Neural crest cell (in vitro differentiated cells): ENCODE measurements around the gene CDKN2A. TPM values are rescaled to one million over a fixed set of nuclear protein-coding genes. Genes with fewer than 3 reads are reported as not detected.

Experiments used
- DNase-seq: peaks from one replicate; pipeline ENCODE4 v3.0.0; 2021; ENCODE audit warnings: low read depth, mixed read lengths, low spot score
- H3K27ac Mint-ChIP-seq: one replicate; pipeline ENCODE4 v1.8.0; 2021; ENCODE audit warnings: mild to moderate bottlenecking, mixed read lengths; ENCODE audit not compliant: unreplicated experiment
- H3K27me3 Mint-ChIP-seq: 2 replicates; pipeline ENCODE4 v1.8.0; 2021; ENCODE audit warnings: low read depth, mild to moderate bottlenecking, mixed read lengths
- H3K36me3 Mint-ChIP-seq: 2 replicates; pipeline ENCODE4 v1.8.0; 2021; ENCODE audit warnings: low read depth, mild to moderate bottlenecking, mixed read lengths
- H3K4me1 Mint-ChIP-seq: 2 replicates; pipeline ENCODE4 v1.8.0; 2021; ENCODE audit warnings: mixed read lengths
- H3K4me3 Mint-ChIP-seq: one replicate; pipeline ENCODE4 v1.8.0; 2021; ENCODE audit warnings: mild to moderate bottlenecking, mixed read lengths
- H3K9me3 Mint-ChIP-seq: 2 replicates; pipeline ENCODE4 v1.8.0; 2021; ENCODE audit warnings: mixed read lengths
- CTCF ChIP-seq: fragments of 200-600 bp; sonication (generic); conservative IDR thresholded peaks from 2 replicates; pipeline ENCODE4 v1.5.0; 2021; ENCODE audit warnings: antibody characterized with exemption, mild to moderate bottlenecking
- total RNA-seq: library from RNA; stranded (reverse); gene quantifications from 2 replicates; pipeline ENCODE4 v1.2.1, GENCODE V29; 2021

CDKN2A gene
- total RNA-seq, 1 donor from 2014 or later = 0.68 TPM

- TF ChIP-seq CTCF = no peak
- no peak for DNase-seq
- no peaks in the 10 kb centered on the region for H3K4me1 Mint-ChIP-seq
- H3K27me3 Mint-ChIP-seq = no peaks in the 10 kb centered on the region
- peaks cover 12% of the 10 kb centered on the region for H3K36me3 Mint-ChIP-seq
- H3K27ac Mint-ChIP-seq = no peak overlapping the region
- H3K4me3 Mint-ChIP-seq = no peak overlapping the region
- H3K9me3 Mint-ChIP-seq = peaks cover 5% of the 10 kb centered on the region
Observed at GRCh38 chr9:21919377-21920362, 74.5 kb downstream of the CDKN2A start.

Other genes with a start within 250 kb of the CDKN2A start
- 90.1 and 106 TPM in 2 replicates for gene MTAP, start 191.8 kb downstream of the CDKN2A start, total RNA-seq
- gene CDKN2B-AS1, start 399 bp upstream of the CDKN2A start, total RNA-seq = 0.21 TPM in 1 of 2 replicates, not detected in the other
- gene CDKN2B, start 14.9 kb upstream of the CDKN2A start, total RNA-seq = not detected in 2 replicates